GM06990 (cell line): ENCODE measurements around the gene ZFP36L1.

ENCODE experiments used
- DNase-seq: peaks from one replicate; pipeline ENCODE4 v3.0.0-alpha.2; 2011; ENCODE audit not compliant: insufficient read length; ENCODE audit errors: extremely low read depth
- H3K27me3 ChIP-seq: replicated peaks from 2 replicates; pipeline ENCODE4 v1.6.0; 2011; ENCODE audit warnings: low read length; ENCODE audit not compliant: control insufficient read depth, insufficient read depth
- H3K36me3 ChIP-seq: 2 replicates; pipeline ENCODE4 v1.5.1; 2011; ENCODE audit warnings: low read length; ENCODE audit not compliant: control insufficient read depth, insufficient read depth
- H3K4me3 ChIP-seq: replicated peaks from 2 replicates; pipeline ENCODE4 v1.5.1; 2011; ENCODE audit warnings: low read depth, mild to moderate bottlenecking, control low read depth, low read length
- TF ChIP-seq, protein P1 (sequence below): IDR thresholded peaks from 2 replicates; pipeline ENCODE4 v1.5.1; 2011; ENCODE audit warnings: low read length, control low read depth, mild to moderate bottlenecking, inconsistent platforms; ENCODE audit not compliant: insufficient read depth, poor library complexity, severe bottlenecking

ZFP36L1 gene

DNA sequence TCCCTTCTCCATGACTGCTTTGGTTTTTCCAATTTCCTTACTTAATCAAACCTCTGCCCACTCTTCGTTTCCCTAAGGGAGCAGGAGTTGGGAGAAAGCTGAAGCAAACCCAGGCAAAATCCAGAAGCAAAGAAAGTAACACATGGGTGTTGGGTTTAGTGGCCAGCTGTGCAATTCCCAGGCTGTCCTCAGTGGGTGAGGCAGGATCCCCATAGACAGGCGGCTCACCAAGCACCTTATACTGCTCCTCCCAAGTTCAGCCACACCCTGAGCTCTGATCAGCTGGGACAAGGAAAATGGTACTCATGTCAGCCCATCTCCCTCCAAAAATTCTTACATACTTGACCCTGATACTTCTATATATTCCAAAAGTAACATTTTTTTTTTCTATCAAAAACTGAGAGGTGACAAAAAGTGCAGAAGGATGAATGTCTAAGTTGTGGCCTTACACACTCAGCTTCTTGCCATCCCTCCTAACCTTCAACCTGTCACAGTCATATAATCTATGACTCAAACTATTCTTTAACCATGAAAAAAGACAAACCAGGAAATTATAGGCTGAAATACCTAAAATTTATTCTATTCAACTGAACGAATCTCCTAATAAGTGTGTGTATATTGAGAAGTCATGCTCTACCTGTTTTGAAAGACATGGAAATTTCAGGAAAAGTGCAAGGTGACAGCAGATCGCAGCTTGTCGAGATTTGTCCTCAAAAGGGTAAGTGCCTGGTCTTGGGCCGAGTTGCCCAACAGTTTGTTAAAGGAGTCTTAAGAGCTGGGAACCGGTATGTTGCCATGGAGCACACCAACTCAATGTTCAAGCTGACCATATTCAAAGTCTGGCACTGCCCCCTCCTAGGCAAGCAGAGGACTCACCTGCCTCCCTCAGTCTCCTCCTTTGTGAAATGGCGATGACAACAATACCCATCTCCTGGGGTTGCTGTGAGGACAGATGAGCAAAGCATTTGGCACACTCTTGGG lies 17.6 kb upstream of the ZFP36L1 start:
- Histone ChIP-seq H3K36me3 (no peaks in the 10 kb centered on the region), H3K4me3 (no peak overlapping the region), H3K27me3 (no peaks in the 10 kb centered on the region)
- DNase-seq = no peak
- TF ChIP-seq, protein P1, sequence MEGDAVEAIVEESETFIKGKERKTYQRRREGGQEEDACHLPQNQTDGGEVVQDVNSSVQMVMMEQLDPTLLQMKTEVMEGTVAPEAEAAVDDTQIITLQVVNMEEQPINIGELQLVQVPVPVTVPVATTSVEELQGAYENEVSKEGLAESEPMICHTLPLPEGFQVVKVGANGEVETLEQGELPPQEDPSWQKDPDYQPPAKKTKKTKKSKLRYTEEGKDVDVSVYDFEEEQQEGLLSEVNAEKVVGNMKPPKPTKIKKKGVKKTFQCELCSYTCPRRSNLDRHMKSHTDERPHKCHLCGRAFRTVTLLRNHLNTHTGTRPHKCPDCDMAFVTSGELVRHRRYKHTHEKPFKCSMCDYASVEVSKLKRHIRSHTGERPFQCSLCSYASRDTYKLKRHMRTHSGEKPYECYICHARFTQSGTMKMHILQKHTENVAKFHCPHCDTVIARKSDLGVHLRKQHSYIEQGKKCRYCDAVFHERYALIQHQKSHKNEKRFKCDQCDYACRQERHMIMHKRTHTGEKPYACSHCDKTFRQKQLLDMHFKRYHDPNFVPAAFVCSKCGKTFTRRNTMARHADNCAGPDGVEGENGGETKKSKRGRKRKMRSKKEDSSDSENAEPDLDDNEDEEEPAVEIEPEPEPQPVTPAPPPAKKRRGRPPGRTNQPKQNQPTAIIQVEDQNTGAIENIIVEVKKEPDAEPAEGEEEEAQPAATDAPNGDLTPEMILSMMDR = no peak

DNA sequence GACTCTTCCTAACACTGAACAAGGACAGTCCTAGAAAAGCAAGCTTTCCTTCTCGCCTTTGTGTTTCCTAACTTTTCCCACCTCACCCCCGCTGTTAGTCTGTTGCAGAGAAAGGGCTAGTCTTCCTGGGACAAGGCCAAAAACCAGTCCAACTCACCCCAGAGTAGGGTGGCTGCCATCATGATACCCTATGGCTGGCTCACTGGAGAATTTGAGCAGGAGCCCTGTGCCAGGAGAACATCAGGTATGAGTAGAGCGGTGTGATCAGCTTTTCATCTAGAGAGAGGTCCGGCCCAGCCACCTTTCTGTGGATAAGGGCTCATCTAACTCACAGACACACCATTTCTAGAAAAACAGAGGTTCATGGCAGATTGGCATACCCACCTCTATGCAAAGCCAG lies 16.7 kb upstream of the ZFP36L1 start:
- TF ChIP-seq, protein P1 = no peak
- H3K36me3 ChIP-seq = no peaks in the 10 kb centered on the region
- DNase-seq = no peak
- no peaks in the 10 kb centered on the region for H3K27me3 ChIP-seq
- H3K4me3 ChIP-seq = no peak overlapping the region

DNA sequence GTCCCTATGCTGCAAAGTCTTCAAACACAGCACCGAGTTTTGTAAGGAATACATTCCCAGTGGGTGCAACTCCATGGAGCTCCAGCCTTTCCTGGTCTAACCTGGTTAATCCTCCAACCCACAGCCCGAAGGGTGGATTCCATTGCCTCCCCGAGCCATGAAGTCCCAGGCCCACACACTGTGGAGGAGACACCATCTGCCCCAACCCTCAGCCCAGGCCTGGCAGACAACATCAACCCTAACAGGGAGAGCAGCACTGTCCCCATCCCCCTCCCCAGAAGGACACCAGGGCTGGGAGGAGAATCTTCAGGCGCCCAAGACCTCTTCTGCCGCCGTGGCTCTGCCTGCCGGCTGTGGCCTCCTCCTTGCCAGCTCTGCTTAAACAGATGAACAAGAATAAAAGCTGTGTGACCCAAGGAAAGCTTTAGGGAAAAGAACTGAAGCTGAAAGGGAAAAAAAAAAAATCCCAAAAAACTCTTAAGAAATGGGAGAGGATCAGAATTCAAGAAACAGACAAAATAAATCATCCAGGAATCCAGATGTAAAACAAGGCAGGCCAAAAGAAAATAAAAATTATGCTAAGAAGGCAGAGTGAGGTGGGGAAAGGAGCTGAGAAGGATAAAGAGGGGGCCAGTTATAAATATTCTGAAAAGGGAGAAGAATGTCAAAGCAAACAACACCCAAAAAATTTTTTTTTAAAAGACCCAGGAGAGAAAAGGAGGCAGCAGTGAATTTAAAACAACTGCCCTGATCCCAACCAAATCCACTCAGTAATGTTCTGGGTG lies 16.0 kb upstream of the ZFP36L1 start:
- TF ChIP-seq, protein P1 = no peak
- H3K36me3 ChIP-seq = no peaks in the 10 kb centered on the region
- no peak for DNase-seq
- H3K27me3 ChIP-seq = no peaks in the 10 kb centered on the region
- no peak overlapping the region for H3K4me3 ChIP-seq

DNA sequence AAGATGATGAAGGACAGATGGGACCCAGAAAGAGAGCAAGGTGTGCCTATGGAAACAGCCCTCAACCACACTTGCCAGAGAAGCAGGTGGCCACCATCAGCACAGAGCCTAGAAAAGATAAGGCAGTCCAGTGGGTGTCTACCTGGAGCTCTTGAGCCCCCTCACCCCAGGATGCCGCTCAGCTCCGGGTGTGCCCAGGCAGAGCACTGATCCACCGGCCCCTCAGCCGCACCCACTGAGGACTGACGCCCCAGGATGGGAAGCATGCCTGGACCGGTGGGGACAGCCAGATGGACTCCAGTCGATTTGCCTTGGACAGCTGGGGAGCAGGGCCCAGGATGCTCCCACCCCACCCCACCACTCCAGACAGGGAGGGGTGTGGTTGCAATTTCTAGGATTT lies 15.1 kb upstream of the ZFP36L1 start:
- Histone ChIP-seq H3K36me3 (no peaks in the 10 kb centered on the region), H3K4me3 (no peak overlapping the region), H3K27me3 (no peaks in the 10 kb centered on the region)
- TF ChIP-seq, protein P1 = no peak
- no peak for DNase-seq

DNA sequence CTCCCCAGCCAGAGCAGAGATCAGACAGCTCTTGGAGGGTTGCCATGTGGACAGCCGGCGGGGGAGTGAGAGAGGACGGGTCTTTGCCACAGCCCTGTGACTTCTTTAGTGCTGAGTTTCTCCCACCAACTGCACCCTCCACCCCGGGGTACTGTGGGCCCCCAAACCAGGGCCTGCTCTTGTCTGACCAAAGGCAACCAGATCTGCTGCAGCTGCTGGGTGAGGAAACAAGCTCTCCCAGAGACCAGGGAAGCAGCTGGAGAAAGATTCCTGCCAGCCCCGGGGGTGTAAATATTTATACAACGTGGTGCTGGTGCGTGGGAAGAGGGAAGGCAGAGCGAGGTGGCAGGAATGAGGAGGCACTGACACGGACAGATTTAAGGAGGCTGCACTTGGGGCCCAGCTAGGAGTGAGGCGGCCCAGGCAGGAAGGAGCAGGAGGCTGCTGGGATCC lies 14.3 kb upstream of the ZFP36L1 start:
- Histone ChIP-seq H3K36me3 (no peaks in the 10 kb centered on the region), H3K27me3 (no peaks in the 10 kb centered on the region), H3K4me3 (no peak overlapping the region)
- DNase-seq = no peak
- TF ChIP-seq, protein P1 = no peak
